Activated T-cell treated with anti-CD3 and anti-CD28 coated beads for 24 hours (primary cell): ENCODE results near the gene TIGD6.
"Not testable (repeated sequence)": the region's sequence is repeated elsewhere in the genome, so short reads cannot be mapped to it uniquely, and the experiment has no call there.

Experiments
- DNase-seq: peaks from one replicate; pipeline ENCODE4 v3.0.0-alpha.2; 2020; ENCODE audit warnings: low read depth

Gene TIGD6

GRCh38 chr5:150000256-150000989 lies at the start of gene TIGD6, which contains the start of gene HMGXB3:
Gene TIGD6 (minus strand): TSS chr5:150000654. CDS start chr5:149996348, 4,306 bp downstream.
Gene HMGXB3 (plus strand): TSS chr5:150000739. CDS start chr5:150004853, 4,114 bp downstream.
- peak; percentile 87 for DNase-seq

- DNase-seq, result no peak
Observed at GRCh38 chr5:150046031-150046430, 45.6 kb upstream of the TIGD6 start.

- no peak for DNase-seq
Observed at GRCh38 chr5:150045549-150045948, 45.1 kb upstream of the TIGD6 start.

- DNase-seq, result no peak
Observed at GRCh38 chr5:150044712-150045111, 44.3 kb upstream of the TIGD6 start.

GRCh38 chr5:150044329-150044681 lies 43.9 kb upstream of the TIGD6 start:
- DNase-seq, result no peak

GRCh38 chr5:150043657-150044328 lies 43.3 kb upstream of the TIGD6 start:
- DNase-seq, result no peak

GRCh38 chr5:150042459-150042858 lies 42.0 kb upstream of the TIGD6 start:
- no peak for DNase-seq

GRCh38 chr5:150038547-150038946 lies 38.1 kb upstream of the TIGD6 start:
- no peak for DNase-seq

GRCh38 chr5:150036513-150036912 lies 36.1 kb upstream of the TIGD6 start:
- DNase-seq, result no peak

- no peak for DNase-seq
Observed at GRCh38 chr5:150035139-150035895, 34.9 kb upstream of the TIGD6 start.

- no peak for DNase-seq
Observed at GRCh38 chr5:150034662-150035061, 34.2 kb upstream of the TIGD6 start.

GRCh38 chr5:150033334-150033733 lies 32.9 kb upstream of the TIGD6 start:
- DNase-seq, result no peak

GRCh38 chr5:150028047-150028446 lies 27.6 kb upstream of the TIGD6 start:
- not testable (repeated sequence) for DNase-seq

GRCh38 chr5:150026682-150027172 lies 26.3 kb upstream of the TIGD6 start:
- no peak for DNase-seq

GRCh38 chr5:150024346-150024984 lies 24.0 kb upstream of the TIGD6 start:
- DNase-seq, result no peak

- no peak for DNase-seq
Observed at GRCh38 chr5:150023136-150023535, 22.7 kb upstream of the TIGD6 start.

GRCh38 chr5:150022681-150023080 lies 22.2 kb upstream of the TIGD6 start:
- no peak for DNase-seq

- DNase-seq, result no peak
Observed at GRCh38 chr5:150022158-150022531, 21.7 kb upstream of the TIGD6 start.

GRCh38 chr5:150021491-150022157 lies 21.2 kb upstream of the TIGD6 start:
- no peak for DNase-seq

- DNase-seq, result no peak
Observed at GRCh38 chr5:150020249-150020648, 19.8 kb upstream of the TIGD6 start.

GRCh38 chr5:150017226-150018005 lies 17.0 kb upstream of the TIGD6 start:
- DNase-seq, result no peak
